ENCODE results near the gene NRSN1.
"Not testable (repeated sequence)": the region's sequence is repeated elsewhere in the genome, so short reads cannot be mapped to it uniquely, and the experiment has no call there.

The NRSN1 gene

DNA sequence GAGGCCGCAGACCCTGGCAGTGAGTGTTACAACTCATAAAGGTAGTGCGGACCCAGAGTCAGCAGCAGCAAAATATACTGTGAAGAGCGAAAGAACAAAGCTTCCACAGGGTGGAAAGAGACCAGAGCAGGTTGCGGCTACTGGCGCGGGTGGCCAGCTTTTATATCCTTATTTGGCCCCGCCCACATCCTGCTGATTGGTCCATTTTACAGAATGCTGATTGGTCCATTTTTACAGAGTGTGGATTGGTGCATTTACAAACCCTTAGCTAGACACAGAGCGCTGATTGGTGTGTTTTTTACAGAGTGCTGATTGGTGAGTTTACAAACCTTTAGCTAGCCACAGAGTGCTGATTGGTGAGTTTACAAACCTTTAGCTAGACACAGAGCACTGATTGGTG, 16.7 kb downstream of the NRSN1 start:
- not testable (repeated sequence) for DNase-seq (ENCODE audit: low read depth)

DNA sequence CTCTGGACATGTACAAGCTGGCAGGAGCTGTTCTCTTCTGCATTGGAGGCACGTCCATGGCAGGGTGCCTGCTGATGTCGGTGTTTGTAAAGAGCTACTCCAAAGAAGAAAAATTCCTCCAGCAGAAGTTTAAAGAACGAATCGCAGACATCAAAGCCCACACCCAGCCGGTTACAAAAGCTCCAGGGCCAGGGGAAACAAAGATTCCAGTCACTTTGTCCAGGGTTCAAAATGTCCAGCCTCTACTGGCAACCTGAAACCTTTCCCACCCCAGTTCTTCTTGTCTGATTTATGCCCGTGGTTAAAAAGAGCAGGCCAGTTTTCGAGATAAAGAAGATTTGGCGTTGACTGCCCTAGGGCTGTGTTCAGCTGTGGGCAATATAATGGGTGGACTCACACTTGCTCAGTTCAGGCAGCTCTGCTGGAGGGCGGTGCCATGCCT, 19.7 kb downstream of the NRSN1 start:
- no peak for DNase-seq (ENCODE audit: low read depth)

DNA sequence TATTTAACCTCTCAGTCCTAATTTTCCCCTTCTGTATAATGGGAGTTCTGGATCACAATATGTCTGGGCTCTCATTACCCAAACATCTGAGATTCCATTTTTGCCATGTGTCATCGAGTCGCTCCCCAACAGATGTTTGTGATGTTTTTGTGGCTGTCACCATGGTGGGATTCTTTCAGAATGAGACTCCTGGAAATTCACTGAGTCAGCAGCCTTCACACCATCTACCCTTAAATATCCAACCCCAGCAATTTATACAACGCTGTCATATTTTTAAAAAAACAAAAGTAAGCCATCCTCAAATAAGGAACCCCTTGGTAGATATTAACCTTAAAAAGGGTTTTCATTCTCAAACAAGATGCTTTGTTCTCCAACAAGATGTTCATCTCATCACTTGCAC, 20.9 kb downstream of the NRSN1 start:
- no peak for DNase-seq (ENCODE audit: low read depth)

DNA sequence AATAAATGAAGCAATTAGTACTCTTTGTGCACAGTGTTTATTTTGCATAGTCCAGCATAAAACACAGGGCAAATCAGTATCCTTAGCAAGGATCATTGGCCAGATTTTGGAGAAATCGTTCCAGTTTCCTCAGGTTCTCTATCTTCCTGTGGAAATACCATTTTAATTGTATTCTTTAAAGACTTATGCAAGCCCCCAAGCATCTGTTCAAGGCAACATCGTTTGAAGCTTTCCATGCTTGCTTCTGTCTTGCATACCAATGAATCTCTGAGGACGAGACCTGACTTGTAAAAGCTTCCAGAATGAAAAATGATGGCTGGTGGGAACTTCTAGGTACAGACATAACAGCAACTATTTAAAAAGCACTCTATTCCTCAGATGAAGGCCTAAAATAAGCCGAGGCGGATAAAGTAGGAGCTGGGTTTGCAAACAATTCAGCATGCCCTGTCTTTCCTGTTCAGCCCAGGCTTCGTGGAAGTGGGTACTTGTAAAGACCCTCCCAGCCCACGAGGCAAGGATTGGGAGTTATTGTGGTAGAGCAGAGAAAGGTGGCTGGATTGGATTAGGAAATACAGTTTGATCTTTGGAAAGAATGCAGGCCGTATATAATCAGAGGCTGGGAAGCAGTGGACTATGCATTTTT, 21.6 kb downstream of the NRSN1 start:
- DNase-seq (ENCODE audit: low read depth), result no peak

DNA sequence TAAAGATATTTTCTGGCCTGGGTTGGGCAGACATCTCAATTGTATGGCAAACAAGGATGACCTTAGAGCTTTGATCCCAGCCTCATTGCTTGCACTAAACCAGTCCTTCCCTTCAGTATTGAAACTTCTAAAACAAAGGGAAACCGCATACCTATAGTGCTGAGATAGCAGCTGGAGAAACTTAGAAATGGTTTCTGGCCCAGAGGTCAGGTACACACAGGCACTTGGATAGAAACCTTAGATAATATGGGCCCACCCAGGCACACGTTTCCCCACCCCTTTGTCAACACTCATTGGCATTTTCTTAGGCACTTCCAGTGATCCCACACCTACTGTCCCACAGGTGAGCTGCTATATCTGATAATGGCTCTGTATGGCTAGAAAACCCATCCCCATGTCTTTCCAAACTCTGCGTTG, 22.1 kb downstream of the NRSN1 start:
- no peak for DNase-seq (ENCODE audit: low read depth)

DNA sequence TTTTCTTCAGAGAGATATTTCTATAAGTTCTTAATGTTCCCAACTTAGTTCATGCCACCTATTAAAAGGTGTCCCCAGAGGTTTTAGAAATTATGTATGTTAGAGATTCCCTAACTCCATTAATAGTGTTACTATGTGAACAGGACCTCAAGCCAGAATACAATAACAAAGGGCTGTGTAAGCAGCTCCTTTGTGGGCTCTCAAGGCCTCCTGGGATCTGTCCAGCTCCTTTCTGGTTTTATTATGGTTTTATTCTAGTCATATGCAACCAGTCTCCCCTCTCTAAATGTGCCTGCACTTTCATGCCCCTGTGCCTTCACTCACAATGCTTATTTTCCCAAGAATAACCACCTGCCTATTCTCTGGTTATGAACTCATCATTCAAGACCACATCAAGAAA, 22.7 kb downstream of the NRSN1 start:
- DNase-seq (ENCODE audit: low read depth), result no peak

DNA sequence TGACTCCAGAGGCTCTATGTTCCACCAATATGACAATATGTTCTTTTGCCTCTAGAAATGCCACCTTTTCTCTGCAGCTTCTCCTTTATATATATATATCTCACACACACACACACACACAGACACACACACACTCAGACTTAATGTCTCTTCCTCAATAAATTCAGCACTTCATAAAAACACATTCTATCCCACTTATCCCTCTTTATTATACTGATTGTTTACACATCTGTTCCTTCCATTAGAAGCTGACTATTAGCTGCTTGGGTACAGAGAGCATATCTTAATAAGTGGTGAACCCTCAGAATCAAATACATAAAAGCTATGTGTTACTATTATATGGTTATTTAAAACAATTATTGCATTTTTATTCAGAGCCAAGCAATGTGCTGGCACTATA, 23.3 kb downstream of the NRSN1 start:
- no peak for DNase-seq (ENCODE audit: low read depth)

DNA sequence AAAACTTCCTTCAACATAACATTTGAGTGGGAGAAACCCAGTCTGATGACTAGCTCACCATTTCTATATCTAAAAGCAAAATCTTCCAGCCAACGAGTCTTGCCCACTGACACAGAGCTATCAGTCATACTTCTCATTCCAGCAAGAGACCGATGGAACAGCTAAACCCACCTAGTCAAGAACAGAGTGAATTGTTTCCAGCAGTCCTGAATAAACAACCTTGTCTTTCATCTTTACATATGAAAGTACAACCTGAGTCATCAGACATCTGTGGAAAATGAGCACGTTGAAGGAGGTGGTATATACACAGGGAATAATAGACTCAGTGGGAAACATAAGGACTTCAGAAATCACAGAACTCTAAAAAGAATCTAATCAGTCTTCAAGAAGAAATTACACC, 23.8 kb downstream of the NRSN1 start:
- DNase-seq (ENCODE audit: low read depth), result no peak

DNA sequence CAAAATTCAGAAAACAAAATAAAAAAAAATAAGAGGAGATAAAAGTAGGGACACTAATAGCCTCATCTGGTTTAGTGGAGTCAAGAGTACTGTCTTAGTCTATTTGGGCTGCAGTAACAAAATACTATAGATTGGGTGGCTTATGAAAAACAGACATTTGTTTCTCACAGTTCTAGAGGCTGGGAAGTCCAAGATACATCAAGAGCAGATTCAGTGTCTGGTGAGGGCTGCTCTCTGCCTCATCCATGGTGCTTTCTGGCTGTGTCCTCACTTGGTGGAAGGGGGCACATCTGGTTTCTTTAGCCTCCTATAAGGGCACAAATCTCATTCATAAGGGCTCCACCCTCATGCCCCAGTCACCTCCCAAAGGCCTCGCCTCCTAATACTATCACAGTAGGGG, 26.0 kb downstream of the NRSN1 start:
- no peak for DNase-seq (ENCODE audit: low read depth)

DNA sequence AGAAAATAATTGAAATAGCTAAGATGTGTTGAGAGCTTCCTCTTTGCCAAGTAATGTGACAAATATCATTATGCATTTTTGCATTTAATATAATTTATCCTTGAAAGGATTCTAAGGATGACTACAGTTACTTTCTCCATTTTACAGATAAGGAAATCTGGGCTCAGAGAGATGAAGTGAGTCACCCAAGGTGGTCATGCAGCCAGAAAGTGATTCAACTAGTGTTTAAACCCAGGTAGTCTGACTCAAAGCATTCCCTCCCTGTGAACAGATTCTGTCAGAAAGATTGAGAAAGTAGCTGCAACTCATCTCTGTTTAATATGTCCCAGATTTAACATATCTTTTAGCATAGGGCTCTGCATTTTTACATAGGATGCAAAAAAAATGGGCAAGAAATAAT, 28.1 kb downstream of the NRSN1 start:
- peak; percentile 27 for DNase-seq (ENCODE audit: low read depth)

DNA sequence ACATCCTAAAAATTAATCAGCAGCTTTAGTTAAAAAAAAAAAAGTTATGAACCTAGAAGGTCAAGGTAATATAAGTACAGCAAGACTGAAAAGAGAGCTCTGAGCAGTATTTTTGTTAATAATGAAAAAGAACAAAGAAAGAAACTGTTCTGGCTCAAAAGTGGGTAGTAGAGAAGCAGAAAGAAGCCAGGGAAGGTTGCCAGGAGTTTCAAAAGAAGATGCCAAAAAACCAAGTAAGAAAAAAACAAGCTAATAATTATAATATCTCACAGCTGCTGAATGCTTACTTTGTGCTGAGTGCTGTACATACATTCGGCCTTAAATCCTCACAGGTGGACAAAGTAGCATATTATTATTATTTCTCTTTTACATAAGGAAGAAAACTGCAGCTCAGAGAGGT, 31.9 kb downstream of the NRSN1 start:
- DNase-seq (ENCODE audit: low read depth), result no peak

DNA sequence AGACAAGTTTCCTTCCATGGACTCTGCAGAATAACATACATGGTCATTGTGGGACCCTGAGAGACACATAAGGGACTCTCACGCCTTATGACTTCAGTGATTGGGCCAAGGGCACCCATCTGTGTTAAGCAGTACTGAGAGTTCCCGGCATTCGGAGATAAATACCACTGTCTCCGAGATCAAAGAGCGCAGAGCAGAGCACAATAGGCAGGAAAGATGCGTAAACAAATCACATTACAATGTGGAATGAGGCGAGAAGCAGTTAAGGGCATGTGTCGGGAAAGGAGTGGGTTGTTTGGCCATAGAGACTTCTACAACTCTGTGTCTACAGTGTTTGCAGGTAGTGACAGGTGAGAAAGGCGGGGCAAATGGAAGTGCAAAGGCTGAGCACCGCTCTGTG, 57.6 kb downstream of the NRSN1 start:
- no peak for DNase-seq (ENCODE audit: low read depth)

DNA sequence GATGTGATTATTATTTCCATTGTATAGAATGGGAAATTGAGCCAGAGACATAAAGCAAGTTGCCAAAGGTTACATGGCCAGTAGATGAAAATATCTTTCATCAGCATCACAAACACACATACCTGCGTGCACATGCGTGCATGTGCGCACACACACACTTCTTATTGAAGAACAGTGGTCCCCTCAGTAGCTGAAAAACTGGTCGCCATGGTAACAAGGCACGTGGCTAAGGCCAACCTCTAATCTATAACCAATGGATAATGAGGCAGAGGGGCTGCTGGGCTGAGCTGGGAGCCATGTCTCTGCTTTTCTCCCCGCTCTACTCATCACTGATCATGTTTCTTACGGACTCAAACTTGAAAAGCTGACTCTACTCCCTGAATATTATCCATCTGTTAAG, 60.3 kb downstream of the NRSN1 start:
- DNase-seq (ENCODE audit: low read depth), result no peak

DNA sequence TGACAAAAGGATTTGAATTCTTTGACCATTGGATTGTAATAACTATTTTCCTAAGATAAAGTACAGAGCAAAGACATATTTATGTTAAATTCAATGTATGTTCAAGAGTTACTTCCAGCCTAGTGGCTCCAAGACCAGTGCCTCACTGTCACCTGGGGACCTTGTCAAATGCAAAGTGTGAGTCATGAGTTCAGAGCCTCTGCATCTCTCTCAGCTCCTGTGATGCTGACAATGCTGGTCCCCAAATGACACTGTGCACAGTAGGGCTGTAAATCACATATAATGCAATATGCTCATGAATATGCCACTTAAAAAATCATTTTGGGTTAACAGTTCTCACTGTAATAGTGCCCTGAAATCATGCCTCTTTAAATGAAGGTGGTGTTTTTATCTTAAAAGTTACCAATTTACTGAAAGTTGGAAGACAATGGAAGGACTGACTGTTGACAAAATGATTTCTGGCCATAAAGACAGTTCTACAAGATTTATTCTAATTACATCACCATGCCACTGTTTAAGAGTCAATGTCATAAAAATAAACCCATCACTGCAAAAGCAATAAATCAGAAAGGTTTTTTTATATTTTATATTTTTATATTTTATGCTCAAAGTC, 62.1 kb downstream of the NRSN1 start:
- DNase-seq (ENCODE audit: low read depth), result no peak

DNA sequence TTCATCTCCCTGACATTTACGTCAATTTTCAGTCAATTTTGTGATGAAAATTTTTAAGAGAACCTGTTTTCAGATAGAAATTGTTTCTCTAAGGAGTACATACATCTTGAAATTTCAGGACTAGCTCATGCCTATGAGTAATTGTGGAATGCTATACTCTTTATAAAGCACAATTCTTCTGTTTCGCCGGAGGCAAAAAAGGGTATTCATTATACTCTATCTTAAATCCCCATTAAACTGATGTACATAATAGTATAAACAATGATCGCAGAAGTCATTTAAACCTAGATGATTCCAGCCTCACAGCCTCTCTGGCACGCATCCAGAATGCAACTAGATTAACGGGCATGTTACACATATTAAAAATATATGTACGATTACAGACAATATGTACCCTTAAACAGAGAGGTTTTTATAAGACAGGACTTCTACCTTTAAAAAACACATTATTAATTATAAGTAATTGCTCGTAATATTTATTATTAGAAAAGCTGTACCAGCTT, 62.6 kb downstream of the NRSN1 start:
- no peak for DNase-seq (ENCODE audit: low read depth)

DNA sequence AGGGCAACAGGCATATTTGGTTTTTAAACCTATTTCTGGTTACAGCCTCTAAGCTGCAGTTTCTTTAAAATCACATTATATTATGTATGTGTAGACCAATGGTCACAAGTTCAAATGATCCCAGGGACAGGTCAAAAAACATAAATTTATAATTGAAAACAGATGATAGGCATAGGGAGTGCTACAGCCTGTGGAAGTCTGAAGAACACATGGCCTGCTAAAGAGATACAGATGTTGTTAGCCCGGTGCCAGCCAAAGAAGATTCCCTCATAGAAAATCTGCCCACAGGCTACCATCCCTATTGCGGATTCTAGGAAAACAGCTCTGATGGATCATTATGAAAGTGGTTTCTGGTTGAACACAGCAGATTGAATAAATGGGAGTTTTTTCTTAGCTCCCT, 65.3 kb downstream of the NRSN1 start:
- no peak for DNase-seq (ENCODE audit: low read depth)

DNA sequence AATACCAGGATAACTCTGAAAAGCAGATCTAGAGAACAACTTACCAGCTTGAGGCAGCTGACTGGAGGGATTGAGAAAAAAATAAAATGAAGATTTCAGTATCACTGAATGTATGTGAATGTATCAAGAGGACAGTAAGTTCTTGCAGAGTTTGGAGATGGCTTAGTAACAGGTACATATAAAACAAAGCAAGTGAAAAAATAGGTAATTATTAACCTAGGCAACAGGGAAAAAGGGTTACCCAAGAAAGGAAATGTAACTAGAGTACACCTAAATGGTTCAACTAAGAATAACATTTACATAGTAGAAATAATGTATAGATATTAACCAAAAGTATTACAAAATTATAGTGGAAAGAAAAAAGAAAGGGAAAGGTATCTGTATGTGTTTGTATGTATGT, 67.3 kb downstream of the NRSN1 start:
- no peak for DNase-seq (ENCODE audit: low read depth)

DNA sequence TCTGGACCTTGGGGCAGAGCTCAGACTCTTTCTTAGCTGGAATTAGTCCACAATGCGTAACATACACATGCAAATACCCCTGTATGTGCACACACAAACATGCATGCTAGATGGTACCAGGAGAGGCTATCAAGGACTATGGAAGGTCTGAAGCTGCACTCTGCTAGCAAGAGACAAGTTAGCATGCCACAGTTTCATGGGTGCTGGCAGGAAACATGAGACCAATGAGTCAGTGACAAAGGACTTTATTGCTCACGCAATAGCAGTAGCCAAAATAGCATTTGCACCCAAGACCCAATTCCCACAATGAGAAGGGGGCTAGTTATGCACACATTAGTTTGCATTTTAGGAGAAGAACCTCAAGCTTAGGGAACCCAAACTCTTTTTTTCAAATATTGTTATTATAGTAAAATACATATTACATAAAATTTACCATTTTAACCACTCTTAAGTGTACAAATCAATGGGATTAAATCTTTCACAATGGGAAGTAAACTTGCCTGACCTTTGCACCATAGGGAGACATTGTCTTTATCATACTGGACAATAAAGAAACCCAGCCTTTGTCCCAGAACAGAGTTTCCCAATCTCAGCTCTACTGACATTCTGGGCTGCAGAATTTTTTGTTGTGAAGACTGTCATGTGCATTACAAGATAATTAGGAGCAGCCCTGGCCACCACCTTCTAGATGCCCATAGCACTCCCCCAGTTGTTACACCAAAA, 69.1 kb downstream of the NRSN1 start:
- DNase-seq (ENCODE audit: low read depth), result peak; percentile 1

DNA sequence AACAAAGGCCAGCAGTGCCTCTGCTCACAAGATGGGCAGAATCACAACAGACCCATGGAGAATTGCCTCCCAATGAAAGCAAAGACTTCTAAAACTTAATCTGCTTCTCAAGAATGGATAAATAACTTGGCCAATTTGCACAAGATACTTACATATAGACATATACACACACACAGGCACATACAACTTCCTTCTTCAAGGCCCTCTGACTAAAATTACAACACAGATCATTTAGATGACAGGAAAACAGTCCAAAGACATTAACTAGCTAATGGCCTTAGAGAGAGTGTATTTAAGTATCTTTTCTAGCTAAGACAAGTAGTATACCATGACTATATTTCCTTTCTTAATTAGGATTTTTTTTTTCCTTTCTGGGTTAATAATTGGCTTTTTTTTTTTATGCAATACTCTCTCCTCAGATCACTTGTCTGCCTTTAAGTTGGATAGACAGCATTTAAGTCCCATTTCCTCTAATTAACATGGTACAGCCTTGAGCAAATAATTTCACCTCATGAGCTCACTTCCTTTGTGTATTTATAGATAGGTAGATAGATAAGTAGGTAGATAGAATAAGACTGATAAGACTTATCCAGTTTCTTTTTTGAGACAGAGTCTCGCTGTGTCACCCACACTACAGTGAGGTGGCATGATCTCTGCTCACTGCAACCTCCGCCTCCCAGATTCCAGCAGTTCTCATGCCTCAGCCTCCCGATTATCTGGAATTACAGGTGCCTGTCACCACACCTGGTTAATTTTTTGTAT, 70.0 kb downstream of the NRSN1 start:
- DNase-seq (ENCODE audit: low read depth), result no peak
